CD4-positive, alpha-beta T cell treated with Interleukin-17A for 4 hours (primary cell): Measurements from ENCODE around the gene RAPGEF3.

ENCODE experiments used
- DNase-seq: peaks from one replicate; pipeline ENCODE4 v3.0.0-alpha.2; 2020; ENCODE audit warnings: mixed read lengths

Gene RAPGEF3

GRCh38 chr12:47741340-47741703, 17.4 kb downstream of the RAPGEF3 start:
- peak; percentile 83 for DNase-seq

DNA sequence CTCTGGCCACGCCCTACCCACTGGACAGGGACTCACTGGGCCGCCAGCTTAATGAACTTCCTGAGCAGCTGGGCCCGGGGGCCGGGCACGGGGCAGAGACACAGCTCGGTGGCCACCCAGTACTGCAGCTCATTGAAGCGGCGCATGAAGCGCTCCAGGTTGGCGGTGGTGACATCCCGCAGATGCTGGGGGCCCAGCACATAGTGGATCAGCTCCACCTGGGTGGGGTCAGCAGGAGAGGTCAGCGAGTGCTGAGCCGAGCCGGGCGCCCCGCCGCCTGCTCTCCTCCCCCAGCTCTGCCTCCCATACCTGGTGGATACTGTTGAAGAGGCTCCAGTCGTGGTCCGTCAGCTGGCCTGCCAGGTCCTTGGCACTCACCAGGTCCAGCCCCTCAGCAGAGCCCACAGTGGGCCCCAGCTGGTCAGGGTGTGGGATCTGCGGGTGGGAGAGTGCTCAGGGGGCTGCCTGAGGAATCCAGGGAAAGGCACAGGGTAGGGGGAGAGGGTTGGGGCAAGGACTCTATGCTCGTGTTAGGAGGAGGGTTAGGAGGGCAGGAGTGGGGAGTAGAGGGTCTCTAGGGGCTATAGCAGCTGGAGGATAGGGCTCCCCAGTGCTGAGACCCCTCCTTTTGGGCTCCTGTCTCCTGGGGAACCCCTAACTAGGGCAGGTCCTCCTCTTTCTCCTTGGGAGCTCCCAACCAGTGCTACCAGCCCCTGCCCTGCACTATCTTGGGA, 17.9 kb downstream of the RAPGEF3 start:
- no peak for DNase-seq

GRCh38 chr12:47739979-47740378, 18.7 kb downstream of the RAPGEF3 start:
- DNase-seq = no peak

DNA sequence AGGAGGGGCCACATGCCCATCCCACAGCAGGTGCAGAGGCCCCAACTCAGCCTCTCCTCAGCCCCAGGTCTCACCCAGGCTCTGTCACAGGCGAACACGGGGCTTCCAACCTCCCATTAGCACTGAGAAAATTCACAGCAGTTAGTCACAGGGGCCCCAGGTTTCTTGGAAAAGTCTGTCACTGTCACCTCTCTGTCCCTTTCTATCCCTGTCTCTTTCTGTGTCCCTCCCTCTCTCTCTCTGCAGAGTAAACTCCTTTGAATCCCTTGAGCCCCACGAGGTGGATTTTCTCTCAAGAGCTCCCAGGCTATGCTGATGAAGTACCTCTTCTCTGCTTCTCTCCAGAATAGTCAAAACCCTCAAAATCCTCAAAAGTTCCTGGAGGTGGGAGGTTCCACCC, 19.4 kb downstream of the RAPGEF3 start:
- DNase-seq = no peak

DNA sequence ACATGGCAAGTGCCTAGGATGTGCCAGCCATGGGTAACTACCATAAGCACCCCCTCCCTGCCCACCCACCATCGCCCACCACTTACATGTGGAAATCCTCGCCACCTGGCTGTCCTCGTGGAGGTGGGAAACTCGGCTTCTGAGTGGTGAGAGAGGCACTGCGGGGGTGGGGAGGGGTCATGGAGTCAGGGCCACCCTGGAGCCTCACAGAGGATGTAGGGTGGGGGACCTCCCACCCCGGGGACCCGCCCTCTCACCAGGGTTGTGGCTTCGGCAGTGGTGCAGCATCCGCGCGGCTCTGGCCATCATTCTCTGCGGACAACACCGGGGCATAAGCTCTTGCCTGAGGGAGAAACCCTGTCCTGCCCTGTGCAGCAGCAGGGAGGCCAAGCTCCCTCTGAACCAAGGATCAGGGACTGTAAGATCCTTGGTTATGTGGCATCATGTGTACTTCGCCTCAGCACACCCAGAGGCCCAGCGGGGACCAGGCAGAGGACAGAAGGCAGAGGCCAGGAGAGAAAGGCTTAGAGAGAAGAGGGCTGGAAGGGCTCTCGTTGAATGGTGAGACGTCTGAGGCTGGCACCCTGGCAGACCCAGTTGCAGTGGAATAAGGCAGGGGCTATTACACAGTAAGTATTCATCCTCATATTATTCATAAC, 20.6 kb downstream of the RAPGEF3 start:
- DNase-seq = no peak

- no peak for DNase-seq
Observed at GRCh38 chr12:47736877-47737676, 21.6 kb downstream of the RAPGEF3 start.

DNA sequence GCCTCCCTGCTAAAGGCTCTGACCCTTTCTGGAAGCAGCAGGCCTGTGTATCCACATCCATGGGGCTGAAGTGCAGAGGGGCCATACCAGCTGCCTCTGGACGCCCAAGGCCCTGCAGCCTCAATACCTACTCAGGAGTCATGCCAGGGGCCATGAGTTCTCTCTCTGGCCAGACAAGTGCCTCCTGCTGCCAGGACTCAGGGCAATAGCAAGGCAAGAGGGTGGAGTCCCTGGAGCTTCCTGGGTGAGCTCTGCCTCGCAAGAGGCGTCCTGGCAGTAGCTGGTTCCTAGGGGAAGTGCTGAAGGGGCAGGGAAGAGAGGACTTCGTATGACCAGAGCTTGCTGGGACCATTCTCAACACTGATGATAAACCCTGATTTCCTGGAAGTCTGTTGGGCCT, 22.5 kb downstream of the RAPGEF3 start:
- DNase-seq = no peak

DNA sequence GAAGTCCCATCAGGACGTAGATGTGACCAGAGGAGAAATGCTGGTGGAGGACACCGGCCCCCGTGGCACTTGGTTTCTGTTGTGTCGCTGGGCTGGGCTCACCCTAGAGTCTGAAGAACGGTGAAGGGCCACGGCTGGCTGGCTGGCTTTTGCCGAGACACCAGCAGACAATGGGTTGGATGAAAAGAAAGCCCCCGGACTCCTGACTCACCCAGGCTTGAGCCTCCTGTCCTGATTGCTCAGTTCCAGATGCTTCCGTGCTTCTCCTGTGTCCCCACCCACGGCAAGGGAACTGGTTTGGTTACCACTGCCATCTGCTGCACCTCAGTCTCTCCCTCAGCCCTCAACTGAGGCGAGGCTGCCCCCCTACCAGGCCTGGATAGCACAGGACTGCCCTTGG, 23.0 kb downstream of the RAPGEF3 start:
- no peak for DNase-seq

GRCh38 chr12:47734725-47735480, 23.8 kb downstream of the RAPGEF3 start:
- DNase-seq = no peak

DNA sequence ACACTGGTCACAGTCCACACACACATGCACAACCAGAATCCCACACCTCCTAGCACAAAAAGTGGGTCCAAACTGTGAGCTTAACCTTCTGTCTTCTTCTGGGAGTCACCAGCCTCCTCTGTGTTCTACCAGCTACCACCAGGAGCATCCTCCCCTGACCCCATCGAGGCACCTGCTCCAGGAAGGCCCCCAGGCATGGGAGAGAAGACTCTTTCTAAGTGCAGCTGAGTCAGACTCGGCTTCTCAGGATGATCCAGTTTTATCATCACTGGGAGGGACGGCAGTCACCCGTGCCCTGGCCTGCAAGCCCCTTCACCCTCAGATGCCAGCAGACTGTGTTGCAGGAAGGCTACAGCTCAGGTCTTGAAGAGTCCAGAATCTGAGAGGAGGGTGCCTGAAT, 25.5 kb downstream of the RAPGEF3 start:
- DNase-seq = no peak

- no peak for DNase-seq
Observed at GRCh38 chr12:47732504-47732903, 26.2 kb downstream of the RAPGEF3 start.

DNA sequence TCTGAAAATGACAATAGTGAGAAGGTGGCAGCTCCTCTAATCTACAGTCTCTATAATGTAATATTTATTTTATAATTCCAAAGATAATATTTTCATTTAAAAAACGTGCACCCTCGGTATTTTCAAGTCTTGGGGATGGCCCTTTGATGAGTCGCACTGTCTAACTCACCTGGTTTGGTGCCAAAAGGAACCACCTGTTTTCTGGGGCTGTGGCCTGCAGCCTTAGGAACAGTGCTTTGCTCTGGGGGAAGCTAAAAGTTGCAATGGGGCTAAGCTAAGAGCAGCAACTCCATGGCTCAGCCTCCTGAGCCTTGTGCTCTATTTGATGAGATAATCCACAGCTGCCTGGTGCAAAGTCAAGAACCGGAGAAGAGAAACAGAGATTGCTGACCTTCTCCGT, 27.0 kb downstream of the RAPGEF3 start:
- DNase-seq = no peak

- no peak for DNase-seq
Observed at GRCh38 chr12:47730341-47730744, 28.3 kb downstream of the RAPGEF3 start.

GRCh38 chr12:47729233-47729632, 29.4 kb downstream of the RAPGEF3 start:
- no peak for DNase-seq

DNA sequence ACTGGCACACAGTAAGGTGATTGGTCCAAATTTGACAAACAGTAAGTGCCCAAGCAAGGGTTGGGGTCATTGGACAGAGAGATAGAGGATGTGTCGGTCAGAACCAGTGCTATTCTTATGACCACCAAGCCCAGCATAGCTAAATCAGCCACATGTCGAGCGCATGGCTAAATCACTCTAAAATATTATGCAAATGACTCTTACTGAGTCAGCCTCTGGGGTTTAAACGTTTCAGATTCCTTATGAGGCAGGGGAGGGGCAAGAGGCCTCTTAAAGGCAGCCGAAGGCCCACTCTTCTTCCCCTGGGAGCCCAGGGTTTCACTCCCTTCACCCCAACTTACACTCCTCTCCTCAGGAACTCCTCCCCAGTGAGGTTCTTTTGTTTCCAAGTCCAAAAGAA, 32.8 kb downstream of the RAPGEF3 start:
- DNase-seq = no peak

DNA sequence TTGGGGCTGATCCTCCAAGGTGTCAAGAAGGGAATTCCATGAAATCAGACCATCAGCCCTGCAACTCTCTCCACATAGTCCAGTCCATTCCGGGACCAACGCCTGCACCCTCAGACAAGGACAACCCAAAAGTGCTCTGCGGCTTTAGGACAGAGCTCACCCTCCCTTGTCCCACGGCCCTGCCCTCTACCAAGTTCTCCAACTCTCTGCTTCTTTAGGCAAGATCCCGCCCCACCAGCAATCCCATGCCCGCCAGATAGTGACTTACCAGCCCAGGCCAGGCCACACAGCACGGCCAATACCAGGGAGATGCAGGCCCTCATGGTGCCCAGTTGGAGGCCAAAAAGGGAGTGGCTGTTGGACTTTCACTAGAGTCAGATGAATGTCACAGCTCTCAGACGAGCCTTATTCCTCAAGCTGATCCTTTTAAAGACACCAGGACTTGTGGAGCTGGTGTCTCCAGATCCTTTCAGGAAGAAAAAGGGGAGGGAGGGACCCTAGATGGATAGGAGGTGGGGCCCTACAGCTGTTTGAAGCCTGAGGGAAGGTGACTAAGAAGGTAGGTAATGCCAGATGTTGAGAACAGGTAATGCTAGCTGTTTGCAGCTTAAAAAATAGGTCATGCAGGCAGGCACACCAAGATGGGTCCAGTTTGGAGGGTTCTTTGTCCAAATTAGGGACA, 33.4 kb downstream of the RAPGEF3 start, which contains the start of gene ENDOU:
Gene ENDOU (minus strand): TSS at position 400 of the 682 bp plus-strand sequence. CDS start 77 bp downstream, at position 323.
- DNase-seq = no peak

DNA sequence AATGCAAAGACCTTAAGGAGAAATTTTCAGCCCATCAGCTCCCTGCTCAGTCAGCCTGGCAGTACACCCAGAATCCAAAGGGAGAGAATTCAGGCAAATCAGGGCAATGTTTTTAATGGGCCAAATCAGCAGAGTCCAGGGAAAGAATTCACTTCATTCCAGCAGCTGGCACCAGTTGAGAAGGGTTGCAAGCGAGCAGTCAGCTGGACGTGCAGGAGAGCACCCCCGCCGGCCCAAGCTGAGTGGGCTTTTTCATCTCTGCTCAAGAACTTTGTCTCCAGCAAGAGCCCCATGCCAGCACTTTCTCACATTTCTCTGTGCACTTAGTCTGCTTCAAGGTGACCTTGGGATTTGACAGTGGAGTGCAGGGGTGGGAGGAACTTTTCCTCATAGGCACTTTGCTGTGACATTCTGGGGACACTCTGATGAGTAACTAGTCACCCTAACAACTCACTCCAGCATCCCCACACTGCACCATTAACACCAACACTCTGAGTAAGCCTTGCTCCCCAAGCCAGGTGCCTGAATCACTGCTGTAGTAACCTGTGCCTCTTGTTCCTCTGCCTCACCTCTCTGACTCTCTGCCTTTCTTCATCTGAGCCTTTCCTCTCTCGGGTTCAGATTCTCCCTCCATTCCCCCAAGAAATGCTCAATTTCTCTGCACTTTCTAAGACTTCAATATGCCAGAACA, 35.6 kb downstream of the RAPGEF3 start:
- no peak for DNase-seq

GRCh38 chr12:47722136-47722834, 36.4 kb downstream of the RAPGEF3 start:
- DNase-seq = no peak

DNA sequence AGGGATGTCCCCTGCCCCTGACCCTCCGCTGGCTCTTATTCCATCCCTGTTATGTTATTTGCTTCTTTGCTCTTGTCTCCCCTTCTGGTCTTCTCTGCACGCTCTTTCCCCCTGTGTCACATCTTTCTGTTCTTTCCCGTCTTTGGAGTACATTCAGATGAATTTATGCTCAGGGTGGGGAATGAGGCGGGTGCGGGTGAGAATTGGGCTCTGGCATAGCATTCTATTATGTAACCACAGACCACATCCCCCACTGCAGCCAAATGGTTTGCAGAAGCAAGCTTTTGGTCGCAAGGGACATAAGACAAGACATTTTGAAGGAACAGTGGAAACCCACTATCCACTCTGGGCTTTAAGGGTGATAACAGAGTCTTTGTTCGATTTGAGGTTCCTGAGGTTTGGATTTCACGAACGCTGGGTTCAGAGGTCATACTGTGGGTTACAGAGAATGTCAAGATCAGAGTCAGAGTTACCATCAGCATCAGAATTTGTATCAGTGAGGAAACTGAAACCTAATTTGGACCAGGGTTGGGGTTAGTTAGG, 37.2 kb downstream of the RAPGEF3 start:
- DNase-seq = no peak

- DNase-seq = no peak
Observed at GRCh38 chr12:47718531-47718930, 40.1 kb downstream of the RAPGEF3 start.
